ENCODE results near the gene GOPC.

The GOPC gene

DNA sequence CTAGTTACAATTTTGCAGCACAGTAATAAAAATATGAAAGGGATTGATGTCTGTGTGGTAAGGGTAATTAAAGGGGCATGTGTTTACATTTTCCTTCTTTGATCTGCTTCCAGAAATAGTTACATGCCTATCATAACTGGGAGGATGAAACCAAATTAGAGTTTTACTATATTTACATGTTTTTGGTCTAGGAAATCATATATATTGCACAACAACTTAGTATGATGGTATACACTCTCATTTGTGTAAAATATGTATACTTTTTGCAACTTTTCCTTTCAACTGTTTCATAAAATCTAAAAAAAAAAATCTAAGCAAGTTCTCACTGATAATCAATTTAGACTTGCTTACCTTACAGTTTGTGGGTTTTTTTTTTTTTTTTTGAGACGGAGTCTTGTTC lies 87.7 kb downstream of the GOPC start:
- no peak for DNase-seq (ENCODE audit: low spot score)

DNA sequence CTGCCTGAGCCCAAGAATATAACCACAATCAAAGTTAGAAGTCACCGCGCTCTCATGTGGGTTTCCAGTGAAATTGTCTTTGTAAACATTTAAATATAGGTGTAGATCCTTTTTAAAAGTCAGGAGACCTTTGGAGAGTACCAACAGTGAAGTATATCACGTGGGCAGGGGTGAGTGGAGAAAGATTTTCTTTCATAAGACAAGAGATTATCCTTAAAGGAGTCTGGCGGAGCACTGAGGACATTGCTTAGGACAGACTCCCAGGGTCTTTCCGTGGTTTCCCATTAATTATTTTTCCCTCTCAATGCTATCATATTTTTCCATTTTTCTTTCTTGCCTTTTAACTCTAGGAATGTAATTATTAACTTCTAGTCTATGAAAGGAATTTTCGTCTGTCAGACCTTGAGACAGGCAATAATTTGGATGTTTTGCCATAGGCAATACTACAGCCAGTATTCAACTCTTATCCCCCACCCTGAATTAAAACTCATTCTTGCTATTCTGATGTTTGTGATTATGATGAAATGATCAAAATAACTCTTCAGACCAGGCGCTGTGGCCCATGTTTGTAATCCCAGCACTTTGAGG lies 88.4 kb downstream of the GOPC start:
- no peak for DNase-seq (ENCODE audit: low spot score)

DNA sequence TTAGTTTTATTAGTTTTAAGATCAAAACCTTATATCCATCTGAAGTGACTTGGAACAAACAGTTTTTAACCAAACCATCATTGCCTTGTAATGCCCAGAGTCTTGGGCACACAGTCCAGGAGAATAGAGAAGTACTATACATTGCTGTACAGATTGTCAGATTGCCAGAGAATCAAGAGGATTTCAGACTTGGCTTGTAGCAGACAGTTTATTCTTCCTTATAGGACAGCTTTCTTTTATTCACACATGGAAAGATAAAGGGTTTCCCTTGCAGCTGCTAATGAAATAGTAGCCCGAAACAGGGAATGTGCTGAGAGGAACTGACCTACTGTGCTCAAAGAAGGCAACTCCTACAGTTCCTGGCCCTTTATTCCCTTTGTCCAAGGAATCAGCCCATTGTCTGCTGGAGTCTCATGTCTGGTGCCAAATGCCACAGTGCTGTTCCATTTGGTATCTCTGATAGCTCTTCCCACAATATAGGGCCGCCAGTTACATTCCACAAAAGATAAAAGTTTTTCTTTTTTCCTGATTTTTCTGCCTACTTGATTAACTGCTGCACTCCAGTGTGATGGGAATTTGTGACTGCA lies 89.2 kb downstream of the GOPC start:
- DNase-seq (ENCODE audit: low spot score) = peak; percentile 46

DNA sequence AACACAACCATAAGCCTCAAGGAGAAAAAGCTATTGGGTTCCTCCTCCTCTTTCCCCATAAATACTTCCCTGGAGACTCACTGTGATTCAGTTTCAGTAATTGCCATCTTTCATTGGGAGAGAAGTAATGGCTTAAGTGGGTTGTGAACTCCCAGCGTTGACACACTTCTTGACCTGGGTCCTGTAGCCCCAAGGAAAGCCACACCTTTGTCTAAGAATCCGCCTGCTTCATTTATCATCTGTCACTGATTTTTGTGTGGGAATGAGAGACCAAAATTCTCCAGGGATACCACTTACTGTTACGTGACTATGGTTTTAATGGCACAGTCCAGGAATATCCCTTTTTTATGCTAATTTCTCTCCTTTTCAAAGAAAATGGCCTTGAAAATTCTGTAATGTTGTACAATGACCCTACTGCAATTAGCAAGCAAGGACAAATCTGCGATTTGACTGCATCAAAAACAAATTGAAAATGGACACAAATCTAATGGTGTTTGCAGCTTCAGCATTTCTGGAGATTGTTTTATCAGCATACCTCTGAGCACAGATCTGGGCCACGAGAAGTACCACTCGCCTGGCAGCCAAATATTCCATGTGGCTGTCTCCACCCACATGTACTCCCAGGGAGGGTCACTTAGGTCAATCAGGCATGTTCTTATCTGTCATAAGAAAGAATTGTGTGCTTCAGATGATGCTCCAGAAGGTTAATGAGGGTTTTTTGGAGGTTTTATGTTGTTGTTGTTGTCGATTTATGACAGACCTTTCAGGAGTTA lies 90.1 kb downstream of the GOPC start:
- no peak for DNase-seq (ENCODE audit: low spot score)
